IPS-11a (cell line): ENCODE data around the gene TMEM135.
"Not testable (repeated sequence)": the region's sequence is repeated elsewhere in the genome, so short reads cannot be mapped to it uniquely, and the experiment has no call there.

Source experiments
- H3K4me3 ChIP-seq: one replicate; pipeline ENCODE4 v1.5.1; 2013; ENCODE audit warnings: low read depth, low read length, control low read depth

Gene TMEM135

DNA sequence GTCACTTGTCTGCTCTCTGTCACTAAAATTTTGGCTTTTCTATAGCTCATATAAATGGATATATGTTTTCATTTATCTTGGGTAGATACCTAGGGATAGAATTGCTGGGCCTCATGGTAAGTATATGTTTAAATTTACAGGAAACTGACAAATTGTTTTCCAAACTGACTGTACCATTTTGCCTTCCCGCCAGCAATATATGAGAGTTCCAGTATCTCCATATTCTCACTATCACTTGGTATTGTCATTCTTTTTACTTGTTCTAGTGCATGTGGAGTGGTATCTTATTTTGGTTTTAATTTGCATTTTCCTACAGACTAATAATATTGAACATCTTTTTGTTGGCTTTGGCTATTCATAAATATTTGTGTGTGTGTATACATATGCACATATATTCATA is 101.7 kb downstream of the TMEM135 start:
- H3K4me3 ChIP-seq = no peak overlapping the region

DNA sequence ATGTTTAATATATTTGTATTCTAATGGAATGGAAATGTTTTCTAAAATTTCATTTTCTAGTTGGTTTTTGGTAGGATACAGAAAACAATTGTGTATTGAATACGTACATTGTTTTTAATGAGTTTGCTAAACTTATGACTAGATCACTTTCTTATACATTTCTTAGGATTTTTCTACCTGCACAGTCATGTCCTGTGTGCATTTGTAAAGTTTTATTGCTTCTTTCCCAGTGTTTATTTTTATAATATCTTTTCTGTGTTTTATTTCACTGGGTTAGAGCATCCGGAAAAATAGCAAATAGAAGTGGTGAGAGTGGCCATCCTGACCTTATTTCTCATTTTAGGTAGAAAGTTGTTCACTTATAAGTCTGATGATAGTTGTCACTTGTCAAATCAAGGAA is 103.6 kb downstream of the TMEM135 start:
- no peak overlapping the region for H3K4me3 ChIP-seq

DNA sequence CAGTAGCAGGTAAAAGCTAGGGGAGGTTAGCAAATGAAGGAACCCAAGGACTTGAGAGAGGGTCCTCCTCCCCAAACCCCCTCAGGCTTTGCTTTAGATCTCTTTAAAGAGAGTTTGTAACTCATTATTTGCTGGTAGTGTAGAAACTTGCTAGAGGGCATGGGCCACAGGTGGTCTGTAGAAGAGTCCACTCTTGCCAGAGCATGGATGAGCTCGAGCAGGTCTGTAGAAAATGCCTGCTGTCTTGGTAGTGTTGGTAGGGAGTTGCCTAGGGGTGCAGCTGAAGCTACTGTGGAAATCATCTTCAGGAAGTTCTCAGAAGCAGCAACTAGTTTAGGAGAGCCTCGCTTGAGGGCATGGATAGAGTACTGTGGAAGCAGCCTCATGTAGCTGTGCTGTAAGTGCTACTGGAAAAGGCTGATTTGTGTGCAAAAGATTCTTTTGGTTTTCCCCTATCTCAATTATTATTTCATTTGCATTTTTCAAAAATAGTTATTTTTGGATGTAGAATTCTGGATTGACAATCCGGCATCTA is 104.3 kb downstream of the TMEM135 start:
- H3K4me3 ChIP-seq = no peak overlapping the region

DNA sequence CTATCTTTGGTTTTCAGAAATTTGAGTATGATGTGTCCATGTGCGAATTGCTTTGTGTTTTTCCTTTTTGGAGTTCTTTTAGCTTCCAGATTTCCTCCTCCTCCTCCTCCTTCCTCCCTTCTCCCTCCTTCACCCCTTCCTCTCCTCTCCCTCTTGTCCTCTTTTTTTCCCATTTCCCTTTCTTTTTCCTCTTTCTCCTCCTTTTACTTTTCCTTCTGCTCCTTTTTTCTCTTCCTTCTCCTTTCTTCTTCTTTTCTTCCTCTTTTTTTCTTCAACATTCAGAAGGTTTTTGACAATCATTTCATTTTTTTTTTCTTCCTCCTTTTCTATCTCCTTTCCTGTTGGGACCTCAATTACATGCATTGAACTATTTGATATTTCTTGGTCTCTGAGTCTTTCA is 104.9 kb downstream of the TMEM135 start:
- no peak overlapping the region for H3K4me3 ChIP-seq

DNA sequence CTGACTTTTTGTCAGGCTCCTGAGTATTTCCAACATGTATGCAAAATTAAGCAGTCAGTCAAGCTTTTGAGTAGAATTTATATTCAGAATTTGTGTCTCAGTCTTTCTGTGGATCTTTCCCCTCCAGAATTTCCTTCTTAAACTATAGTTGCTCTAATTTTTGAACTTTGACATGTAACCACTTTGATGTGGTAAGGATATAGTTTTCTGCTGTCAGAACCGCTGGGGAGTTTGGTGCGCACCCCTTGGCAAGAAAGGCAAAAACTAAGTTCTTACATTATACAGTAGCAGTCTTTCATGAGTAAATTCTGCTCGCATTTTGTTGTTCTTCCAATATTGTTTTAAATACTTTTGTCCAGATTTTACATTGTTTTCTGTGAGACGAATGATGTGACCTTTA is 105.9 kb downstream of the TMEM135 start:
- H3K4me3 ChIP-seq = no peak overlapping the region

DNA sequence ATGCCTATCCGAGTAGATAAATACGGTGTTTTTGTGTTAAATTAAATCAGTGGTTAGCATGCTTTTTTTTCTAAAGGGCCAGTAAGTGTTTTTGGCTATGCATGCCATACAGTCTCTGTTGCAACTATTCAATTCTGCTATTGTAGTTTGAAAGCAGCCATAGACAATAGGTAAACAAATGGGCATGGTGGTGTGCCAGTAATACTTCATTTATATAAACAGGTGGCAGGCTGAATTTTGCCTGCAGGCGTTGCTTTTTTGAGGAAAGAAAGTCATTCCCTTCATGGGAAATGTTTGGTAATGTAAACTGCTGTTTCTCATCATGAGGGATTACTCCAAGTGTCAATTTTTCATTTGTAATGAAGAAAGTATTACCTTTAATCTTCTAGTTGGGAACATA is 106.5 kb downstream of the TMEM135 start:
- H3K4me3 ChIP-seq = no peak overlapping the region

DNA sequence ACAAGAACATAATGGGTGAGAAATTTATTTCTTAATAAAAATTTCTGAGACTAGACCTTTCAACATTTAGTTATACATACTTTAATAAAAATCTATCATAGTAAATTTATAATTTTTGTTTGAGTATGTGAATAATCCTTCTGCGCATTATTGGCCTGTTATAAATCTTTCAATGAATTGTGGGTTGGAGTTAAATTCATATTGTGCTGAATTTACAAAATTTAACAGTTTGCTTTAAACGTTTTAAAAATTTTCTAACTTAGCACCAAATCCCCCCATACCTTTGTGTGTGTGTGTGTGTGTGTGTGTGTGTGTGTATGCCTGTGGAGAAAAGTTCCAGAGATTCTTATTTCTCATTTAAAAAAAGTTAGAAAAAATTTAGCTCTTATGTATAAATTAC is 111.0 kb downstream of the TMEM135 start:
- no peak overlapping the region for H3K4me3 ChIP-seq

DNA sequence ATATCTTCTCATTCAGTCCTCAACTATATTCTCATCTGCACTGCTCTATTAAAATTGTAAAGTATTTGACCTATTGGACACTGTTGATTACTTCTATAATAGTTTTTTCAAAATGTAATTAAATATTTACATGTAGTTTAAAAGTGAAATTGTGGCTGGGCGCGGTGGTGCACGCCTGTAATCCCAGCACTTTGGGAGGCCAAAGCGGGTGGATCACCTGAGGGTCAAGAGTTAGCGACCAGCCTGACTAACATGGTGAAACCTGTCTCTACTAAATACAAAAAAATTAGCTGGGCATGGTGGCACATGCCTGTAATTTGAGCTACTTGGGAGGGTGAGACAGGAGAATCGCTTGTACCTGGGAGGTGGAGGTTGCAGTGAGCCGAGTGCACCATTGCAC is 112.0 kb downstream of the TMEM135 start:
- H3K4me3 ChIP-seq = not testable (repeated sequence)

DNA sequence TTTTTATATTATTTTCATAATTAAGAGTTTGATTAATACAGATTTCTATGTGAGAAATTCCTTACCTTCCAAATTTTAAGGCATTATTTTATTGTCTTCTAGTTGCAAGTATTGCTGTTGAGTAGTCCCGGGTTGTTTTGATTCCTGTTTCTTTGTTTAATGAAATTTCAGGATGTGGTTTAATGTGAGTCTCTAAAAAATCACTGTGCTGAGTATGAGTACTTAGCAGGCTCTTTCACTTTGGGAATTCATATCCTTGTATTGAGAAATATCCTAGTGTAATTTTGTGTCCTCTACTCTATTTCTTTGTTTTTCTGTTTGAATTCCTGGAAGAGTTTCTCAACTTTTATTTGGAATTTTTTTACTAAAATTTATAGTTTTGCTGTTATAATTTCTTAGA is 113.2 kb downstream of the TMEM135 start:
- no peak overlapping the region for H3K4me3 ChIP-seq

DNA sequence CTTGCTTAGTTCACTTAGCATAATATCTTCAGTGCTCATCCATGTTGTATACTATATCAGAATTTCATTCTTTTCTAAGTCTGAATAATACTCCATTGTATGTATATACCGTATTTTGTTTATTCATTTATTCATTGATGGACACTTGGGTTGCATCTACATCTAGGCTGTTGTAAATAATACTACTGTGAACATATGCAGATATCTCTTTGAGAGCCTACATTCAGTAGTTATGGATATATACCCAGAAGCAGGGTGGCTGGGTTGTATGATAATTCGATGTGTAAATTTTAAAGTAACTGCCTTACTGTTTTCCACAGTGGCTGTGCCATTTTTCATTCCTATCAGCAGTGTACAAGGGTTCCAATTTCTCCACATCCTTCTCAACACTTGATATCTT is 116.5 kb downstream of the TMEM135 start:
- H3K4me3 ChIP-seq = no peak overlapping the region

DNA sequence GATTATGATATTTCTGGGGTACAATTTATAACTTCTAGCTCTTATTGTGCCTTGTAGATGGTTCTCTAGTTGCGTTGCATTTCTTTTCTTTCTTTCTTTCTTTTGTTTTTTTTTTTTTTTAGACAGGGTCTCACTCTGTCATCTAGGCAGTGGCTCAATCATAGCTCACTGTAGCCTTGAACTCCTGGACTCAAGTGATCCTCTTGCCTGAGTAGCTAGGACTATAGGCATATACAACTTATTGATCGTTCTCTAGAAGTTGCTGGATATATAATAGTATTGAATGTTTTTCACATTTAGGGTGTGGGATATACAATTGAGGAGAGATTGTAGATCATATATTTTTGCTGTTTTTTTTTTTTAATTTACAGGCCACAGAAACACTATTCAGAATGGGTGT is 119.2 kb downstream of the TMEM135 start:
- no peak overlapping the region for H3K4me3 ChIP-seq

DNA sequence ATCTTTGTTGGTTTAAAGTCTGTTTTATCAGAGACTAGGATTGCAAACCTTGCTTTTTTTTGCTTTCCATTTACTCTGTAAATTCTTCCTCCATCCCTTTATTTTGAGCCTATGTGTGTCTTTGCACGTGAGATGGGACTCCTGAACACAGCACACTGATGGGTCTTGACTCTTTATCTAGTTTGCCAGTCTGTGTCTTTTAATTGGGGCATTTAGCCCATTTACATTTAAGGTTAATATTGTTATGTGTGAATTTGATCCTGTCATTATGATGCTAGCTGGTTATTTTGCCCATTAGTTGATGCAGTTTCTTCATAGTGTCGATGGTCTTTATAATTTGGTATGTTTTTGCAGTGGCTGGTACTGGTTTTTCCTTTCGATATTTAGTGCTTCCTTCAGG is 131.3 kb downstream of the TMEM135 start:
- H3K4me3 ChIP-seq = not testable (repeated sequence)

DNA sequence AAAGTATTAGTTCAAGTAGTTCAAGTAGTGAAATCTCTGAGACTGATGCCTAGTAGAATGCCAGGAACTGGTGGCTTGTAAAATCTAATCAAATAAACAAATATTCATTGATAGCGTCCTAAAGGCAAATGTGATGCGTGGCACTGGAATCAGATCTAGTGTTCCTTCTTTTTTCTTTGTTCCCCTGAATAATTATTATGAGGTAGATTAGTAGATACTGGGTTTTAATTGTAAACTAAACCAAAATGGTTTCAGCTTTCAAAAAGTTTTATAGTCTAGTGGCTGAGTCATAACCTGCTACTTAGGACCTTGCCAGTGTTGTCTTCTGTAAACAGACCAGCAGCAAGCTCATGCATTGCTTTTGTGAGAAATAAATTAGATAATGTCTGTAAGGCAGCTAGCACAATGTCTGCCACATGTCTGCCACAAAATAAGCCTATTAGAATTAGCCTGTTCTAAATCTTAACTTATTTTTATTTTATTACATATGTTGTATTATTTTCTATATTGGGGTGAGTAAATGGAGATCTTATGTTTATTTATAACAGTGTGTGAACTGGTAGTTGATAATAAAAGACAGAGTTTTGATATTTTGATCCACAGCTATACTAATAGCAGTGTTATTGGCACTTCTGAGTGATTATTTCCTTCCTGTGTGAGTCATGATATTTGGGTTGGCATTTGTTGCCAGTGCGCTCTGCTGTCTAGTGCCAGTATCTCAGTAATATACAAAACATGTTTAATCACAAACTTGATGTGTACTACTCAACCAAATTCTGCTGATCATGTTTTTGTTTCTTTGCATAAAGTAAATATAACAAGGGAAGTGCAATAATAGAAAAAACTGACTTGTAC is 135.7 kb downstream of the TMEM135 start:
- H3K4me3 ChIP-seq = no peak overlapping the region

DNA sequence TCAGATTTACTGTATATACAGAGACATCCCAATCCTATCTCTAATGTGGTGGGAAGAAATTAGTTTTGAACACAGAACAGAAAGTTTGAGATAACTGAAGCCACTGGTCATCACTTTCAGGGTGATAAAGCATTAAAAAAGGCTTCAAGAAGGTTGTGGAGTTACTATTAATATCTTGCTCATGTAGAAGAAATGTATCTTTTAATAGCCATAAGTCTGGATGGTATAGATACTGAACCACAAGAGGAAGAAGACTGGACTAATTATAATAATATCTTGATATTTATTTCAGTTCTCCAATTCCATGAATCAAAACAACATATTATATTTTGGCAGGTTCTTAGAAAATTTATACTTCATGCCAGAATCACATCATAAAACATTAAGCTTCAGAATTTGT is 137.1 kb downstream of the TMEM135 start:
- H3K4me3 ChIP-seq = no peak overlapping the region

DNA sequence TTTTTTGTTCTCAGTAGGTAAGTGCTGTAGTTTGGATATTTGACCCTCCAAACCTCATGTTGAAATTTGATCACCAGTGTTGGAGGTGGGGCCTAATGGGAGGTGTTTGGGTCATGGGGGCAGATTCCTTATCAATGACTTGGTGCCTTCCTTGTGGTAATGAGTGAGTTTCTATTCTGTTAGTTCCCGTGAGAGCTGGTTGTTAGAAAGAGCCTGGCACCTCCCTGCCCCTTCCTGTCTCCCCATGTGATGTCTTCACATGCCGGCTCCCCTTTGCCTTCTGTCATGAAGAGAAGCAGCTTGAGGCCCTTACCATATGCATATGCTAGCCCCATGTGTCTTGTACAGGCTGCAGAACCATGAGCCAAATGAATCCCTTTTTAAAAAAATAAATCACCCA is 138.3 kb downstream of the TMEM135 start:
- no peak overlapping the region for H3K4me3 ChIP-seq

DNA sequence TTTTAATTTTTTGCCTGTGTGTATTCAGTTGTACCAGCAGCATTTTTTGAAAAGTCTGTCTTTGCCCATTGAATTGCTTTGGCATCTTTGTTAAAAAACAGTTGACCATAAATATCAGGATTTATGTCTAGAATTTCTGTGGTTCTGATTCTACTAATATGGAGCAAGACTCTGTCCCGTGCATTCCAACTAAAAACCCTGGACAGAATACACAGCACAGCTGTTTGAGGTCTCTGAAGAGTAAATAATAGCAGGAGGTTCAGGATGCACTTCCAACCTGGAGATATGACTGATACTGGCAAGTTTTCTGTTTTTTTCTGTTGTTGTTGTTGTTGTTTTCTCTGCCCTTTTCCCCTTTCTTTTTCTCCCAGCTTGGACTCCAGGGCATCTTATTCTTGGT is 141.9 kb downstream of the TMEM135 start:
- no peak overlapping the region for H3K4me3 ChIP-seq

DNA sequence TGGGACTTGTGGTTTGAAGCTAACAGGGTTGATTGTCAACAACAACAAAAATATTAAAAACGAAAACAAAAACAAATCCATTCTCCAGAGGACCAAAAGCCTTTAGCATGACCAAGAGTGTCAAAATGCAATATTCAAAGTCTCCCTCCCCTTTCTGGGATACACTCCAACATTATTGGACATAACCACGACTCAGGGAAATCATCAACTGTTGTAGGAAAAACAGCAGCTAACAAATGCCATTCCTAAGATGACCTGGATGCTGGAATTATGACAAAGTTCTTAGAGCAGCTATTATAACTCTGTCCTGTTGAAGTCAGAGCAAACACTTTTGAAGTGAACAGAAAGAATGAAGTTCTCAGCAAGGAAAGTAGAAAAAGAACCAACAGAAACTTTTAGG is 143.0 kb downstream of the TMEM135 start:
- H3K4me3 ChIP-seq = no peak overlapping the region

DNA sequence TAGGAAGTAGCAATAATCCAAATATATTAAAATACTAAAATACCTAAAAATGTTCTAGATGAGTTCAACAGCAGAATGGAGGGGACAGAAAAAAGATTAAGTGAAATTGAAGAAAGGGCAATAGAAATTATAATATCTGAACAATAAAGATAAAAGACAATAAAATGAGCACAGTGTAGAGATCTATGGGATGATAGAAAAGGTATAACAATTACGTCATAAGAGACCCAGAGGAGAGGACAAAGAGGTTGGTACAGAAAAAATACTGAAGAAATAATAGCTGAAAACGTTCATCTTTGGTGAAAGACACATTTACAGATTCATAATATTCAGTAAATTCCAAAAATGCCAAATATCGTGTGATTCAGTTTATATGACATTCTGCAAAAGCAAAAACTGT is 143.4 kb downstream of the TMEM135 start:
- no peak overlapping the region for H3K4me3 ChIP-seq

DNA sequence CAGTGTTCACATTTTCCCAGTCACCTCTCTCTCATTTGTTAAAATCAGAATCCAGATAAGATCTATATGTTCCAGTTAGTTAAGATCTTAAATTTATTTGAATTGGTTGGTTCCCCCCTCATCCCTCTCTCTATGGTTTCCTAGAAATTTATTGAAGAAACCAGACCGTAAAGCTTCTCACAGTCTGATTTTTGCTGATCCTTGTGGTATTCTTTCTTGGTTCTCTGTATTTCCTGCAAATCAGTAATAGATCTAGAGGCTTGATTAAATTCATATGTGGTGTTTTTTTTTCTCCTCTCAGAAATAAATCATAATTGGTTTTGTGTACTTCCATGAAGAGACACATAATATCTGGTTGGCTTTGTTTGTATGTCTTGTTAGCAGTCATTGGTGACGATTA is 147.5 kb downstream of the TMEM135 start:
- no peak overlapping the region for H3K4me3 ChIP-seq

DNA sequence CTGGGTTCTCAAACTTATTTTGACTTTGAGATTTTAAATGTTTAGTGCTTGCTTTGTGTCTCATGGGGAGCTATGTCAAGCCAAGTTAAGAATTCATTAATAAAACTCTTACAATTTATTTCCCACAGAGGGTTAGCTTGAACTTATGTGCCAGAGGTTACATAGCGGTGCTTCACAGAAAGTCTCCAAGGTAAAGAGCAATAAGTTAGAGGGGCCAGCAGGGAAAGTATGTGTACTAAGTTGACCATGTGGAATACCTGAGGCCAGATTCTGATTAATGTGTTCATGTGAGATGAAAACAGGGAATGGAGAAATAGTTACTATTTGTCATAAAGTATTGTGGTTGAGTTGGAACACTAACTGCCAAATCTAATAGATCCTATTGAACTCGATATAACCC is 149.3 kb downstream of the TMEM135 start:
- no peak overlapping the region for H3K4me3 ChIP-seq

DNA sequence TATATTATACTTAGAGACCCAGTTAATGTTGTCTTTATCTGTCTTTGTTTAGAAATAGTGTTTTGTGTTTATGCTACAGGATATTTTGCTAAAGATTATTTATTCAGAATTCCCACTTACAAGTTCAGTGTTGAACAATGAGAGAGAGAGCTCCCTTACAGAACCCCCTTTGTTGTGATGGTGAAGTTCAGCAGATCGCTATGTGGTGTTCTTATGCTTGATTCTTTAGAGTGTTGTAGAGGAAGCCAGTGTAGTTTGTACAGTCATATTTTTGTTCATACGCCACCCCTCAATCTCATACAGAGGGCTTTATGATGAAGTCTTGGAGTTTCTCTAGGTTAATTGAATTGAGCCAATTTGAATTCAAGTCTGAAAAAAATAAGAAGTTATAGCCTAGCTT is 150.2 kb downstream of the TMEM135 start:
- H3K4me3 ChIP-seq = no peak overlapping the region

DNA sequence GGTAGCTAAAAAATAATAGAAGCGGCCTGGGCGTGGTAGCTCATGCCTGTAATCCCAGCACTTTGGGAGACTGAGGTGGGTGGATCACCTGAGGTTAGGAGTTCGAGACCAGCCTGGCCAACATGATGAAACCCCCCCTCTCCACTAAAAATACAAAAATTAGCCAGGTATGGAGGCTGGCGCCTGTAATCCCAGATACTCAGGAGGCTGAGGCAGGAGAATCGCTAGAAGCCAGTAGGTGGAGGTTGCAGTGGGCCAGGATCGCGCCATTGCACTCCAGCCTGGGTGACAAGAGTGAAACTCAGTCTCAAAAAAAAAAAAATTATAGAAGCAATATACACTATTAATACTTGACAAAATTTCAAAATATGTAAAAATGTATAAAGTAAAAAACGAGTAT is 150.7 kb downstream of the TMEM135 start:
- H3K4me3 ChIP-seq = not testable (repeated sequence)

DNA sequence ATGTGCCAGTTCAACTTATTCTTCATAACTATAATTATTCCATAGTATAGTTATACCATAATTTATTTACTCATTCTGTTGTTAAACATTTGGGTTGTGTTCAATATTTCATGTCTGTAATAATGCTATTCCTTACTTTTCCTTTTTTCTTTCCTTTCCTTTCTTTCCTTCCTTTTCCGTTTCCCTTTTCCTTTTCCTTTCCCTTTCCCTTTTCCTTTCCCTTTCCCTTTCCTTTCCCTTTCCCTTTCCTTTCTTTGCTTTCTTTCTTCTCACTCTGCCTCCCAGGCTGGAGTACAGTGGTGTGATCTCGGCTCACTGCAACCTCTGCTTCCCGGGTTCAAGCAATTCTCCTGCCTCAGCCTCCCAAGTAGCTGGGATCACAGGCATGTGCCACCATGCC is 151.2 kb downstream of the TMEM135 start:
- not testable (repeated sequence) for H3K4me3 ChIP-seq
